ENCODE results near the gene BDKRB2. TPM values are rescaled to one million over a fixed set of nuclear protein-coding genes. Genes with fewer than 3 reads are reported as not detected.

BDKRB2 gene
- total RNA-seq, 1 donor from 2014 or later, result 0.29 TPM

DNA sequence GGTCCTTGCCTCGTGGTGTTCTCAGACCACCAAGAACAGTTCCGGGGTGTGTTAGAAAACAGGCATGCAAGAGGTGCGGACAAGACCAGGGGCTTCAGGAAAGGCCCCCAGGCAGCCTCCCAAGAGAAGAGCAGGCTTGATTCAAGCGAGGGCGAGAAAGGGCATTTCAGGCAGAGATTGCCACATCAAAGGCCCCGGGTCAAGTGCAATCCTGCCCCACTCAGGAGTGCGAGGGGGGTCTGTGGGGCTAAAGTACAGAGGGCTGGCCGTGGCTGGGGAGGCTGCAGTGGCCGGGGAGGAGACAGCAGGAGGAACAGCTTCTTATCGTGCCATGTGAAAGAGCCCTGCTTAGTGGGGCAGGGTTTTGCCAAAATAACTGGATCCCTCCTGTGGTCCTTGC lies 2.7 kb upstream of the BDKRB2 start:
- no peak overlapping the region for H3K4me3 ChIP-seq (ENCODE audit: low read depth, low read length)
- TF ChIP-seq, protein P1, sequence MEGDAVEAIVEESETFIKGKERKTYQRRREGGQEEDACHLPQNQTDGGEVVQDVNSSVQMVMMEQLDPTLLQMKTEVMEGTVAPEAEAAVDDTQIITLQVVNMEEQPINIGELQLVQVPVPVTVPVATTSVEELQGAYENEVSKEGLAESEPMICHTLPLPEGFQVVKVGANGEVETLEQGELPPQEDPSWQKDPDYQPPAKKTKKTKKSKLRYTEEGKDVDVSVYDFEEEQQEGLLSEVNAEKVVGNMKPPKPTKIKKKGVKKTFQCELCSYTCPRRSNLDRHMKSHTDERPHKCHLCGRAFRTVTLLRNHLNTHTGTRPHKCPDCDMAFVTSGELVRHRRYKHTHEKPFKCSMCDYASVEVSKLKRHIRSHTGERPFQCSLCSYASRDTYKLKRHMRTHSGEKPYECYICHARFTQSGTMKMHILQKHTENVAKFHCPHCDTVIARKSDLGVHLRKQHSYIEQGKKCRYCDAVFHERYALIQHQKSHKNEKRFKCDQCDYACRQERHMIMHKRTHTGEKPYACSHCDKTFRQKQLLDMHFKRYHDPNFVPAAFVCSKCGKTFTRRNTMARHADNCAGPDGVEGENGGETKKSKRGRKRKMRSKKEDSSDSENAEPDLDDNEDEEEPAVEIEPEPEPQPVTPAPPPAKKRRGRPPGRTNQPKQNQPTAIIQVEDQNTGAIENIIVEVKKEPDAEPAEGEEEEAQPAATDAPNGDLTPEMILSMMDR (conservative IDR thresholded peaks at IDR 0.05; ENCODE audit: low read depth, low read length), result no peak
- DNase-seq (ENCODE audit: low read depth), result no peak

DNA sequence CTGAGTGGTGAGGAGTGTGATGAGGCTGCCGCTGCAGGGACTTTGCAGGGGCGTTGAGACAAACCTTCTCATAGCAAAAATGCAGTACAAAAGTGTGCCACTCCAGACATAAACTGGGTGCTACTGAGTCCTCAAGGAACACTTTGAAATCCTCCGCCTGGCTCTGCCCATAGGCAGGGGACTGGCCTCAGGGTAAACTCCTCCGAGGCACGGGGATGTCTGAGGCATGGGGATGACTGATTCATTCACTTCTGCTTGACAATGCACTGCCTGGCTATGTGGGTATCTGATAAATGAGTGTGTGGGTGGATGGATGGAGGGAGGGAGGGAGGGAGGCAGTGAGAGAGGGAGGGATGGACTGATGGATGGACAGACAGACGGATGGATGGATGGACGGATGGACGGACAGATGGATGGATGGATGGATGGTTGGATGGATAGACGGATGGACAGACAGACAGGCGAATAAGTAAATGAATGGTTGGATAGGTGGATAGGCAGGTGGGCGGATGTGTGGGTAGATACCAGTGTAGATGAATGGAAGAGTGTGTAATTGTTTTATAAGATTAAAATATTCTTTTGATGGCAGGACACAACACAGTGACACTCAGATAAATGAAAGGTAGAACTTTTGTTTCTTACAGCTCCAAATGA lies 2.1 kb upstream of the BDKRB2 start:
- TF ChIP-seq, protein P1 (conservative IDR thresholded peaks at IDR 0.05; ENCODE audit: low read depth, low read length), result no peak
- no peak overlapping the region for H3K4me3 ChIP-seq (ENCODE audit: low read depth, low read length)
- no peak for DNase-seq (ENCODE audit: low read depth)

DNA sequence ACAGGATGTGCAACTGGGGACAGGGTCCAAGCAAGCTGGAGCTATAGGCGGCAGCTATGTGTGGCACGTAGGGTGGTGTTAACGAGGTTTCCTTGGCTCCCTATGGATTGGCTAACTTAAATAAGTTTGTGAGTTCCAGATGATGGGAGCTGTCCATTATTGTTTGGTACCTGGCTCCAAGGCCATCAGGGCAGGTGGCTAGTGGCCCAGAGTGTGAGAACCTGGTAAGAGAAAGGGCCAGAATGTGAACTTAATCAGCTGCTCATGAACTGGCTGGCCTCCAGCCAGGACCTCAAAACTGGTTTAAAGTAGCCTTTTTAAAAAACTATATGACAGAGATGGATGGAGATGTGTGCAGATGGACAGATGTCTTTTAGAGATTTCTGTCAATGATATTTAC lies 1.5 kb upstream of the BDKRB2 start:
- TF ChIP-seq, protein P1 (conservative IDR thresholded peaks at IDR 0.05; ENCODE audit: low read depth, low read length), result no peak
- DNase-seq (ENCODE audit: low read depth), result no peak
- H3K4me3 ChIP-seq (ENCODE audit: low read depth, low read length), result no peak overlapping the region

DNA sequence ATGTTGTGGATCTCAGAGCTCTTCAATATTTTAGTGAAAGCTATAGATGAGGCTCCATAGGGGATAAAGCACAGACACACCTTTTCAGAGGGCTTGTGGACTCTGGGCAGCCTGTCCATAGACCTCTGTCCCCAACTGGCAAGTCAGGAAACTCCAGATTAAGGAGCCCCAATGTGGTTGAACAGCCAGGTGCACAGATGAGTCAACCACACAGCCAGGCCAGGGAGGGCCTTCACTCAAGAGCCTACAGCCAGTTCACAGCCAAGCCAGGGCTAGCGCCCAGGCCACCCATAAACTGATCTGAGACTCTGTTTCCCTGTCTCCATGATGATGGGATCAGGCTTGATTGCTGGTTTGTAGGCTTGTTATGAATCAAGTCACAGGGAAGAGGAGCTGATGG lies 1.0 kb upstream of the BDKRB2 start:
- H3K4me3 ChIP-seq (ENCODE audit: low read depth, low read length), result no peak overlapping the region
- TF ChIP-seq, protein P1 (conservative IDR thresholded peaks at IDR 0.05; ENCODE audit: low read depth, low read length), result no peak
- no peak for DNase-seq (ENCODE audit: low read depth)

DNA sequence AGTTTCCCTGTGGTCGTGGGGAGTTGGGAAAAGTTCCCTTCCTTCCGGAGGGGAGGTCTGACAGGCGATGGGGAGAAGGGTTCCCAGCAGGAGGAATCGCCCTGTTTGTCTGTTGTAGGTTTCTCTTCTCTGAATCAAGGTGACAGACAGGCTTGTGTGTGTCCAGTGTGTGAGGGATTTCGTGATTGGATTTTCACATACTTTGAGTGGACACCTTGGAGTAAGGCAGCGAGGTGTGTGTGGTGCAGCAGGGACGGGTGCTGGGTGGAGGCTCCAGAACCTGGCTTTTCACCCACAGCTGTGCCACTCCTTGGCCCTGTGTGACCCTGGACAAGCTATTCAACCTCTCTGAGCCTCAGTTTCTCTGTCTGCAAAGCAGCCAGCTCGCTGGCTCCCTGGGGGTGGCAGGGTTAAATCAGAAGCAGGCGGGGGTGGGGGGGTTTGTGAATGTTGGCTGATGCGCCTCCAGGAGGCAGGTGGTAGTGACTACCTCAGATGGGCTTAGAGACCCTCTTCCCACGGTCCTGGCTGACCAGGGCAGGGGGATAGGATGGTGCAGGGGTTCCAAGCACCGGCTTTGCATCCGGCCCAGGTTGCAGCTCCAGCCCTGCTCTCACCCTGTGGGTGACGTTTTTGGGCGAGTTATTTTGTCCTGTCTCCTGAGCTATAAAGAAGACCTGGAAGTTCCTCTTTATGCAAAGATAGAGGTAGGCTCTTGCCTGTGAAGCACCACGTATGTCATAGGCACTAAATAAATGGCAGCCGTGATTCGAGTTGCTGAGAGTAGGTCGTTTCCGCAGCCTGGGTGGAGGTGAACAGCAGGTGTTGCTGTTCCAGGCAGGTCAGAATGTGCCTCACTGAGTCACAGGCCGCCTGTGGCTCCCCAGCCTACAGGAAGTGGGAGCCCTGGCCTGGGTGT lies 679 bp downstream of the BDKRB2 start:
- no peak for DNase-seq (ENCODE audit: low read depth)
- H3K4me3 ChIP-seq (ENCODE audit: low read depth, low read length), result peak overlapping the region; percentile 52
- TF ChIP-seq, protein P1 (conservative IDR thresholded peaks at IDR 0.05; ENCODE audit: low read depth, low read length), result no peak

DNA sequence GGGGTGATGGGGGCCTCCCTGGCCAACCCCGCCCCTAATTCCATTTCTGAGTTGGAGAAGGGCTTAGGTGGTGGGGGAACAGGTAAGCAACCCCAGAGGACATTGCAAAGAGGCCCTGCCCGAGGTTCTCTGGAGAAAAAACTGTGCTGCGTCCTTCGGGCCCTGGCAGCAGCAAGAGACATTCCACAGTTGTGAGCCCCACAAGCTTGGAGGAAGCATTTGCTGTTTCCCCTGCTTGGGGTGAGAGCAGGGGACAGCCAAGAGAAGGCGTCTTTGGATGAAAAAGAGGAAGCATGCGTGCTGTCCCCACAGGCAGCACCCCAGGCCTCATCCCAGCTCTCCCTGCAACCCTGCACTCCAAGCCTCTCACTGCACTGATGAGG lies 1.3 kb downstream of the BDKRB2 start:
- DNase-seq (ENCODE audit: low read depth), result no peak
- TF ChIP-seq, protein P1 (conservative IDR thresholded peaks at IDR 0.05; ENCODE audit: low read depth, low read length), result no peak
- H3K4me3 ChIP-seq (ENCODE audit: low read depth, low read length), result peak overlapping the region; percentile 52
